Esophagus squamous epithelium (tissue), 4 donors: ENCODE data around the gene SHOC2.

Experiments
- POLR2A ChIP-seq, 4 donors: fragments of 450-650 bp; IDR thresholded peaks; one replicate each; pipeline ENCODE4 v1.6.1; 2017; ENCODE audit warnings: antibody characterized with exemption in 4 of 4, mild to moderate bottlenecking in 4 of 4, moderate library complexity in 3 of 4
- TF ChIP-seq, protein P1 (sequence below), 6 experiments: fragments of 450-650 bp in 4 of 6; fragments of 200-600 bp in 2 of 6; sonication (generic) in 2 of 6; IDR thresholded peaks; one replicate each; pipeline ENCODE4 v1.5.1; 2016 to 2019; ENCODE audit warnings: antibody characterized with exemption in 6 of 6, mild to moderate bottlenecking in 4 of 6, moderate library complexity in 4 of 6

DNA sequence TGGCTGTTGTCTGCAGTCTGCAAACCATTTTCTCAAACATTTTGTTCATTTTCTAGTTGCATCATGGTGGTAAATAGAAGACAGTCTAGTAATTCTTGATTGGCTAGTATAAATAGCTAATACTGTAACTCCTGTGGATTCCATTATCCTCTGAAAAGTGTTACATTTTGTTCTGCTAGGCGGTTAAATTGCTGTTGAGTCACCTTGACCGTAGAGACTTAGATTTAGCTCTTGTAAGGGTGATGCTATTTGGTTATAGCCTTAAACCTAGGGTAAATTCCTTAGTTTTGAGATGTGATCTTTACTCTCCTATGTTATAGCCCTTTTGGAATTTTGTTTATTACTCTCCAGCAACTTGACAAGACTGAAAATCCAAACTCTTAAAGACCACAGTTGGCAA lies 58.8 kb downstream of the SHOC2 start:
- TF ChIP-seq, protein P1, sequence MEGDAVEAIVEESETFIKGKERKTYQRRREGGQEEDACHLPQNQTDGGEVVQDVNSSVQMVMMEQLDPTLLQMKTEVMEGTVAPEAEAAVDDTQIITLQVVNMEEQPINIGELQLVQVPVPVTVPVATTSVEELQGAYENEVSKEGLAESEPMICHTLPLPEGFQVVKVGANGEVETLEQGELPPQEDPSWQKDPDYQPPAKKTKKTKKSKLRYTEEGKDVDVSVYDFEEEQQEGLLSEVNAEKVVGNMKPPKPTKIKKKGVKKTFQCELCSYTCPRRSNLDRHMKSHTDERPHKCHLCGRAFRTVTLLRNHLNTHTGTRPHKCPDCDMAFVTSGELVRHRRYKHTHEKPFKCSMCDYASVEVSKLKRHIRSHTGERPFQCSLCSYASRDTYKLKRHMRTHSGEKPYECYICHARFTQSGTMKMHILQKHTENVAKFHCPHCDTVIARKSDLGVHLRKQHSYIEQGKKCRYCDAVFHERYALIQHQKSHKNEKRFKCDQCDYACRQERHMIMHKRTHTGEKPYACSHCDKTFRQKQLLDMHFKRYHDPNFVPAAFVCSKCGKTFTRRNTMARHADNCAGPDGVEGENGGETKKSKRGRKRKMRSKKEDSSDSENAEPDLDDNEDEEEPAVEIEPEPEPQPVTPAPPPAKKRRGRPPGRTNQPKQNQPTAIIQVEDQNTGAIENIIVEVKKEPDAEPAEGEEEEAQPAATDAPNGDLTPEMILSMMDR (IDR thresholded peaks at IDR 0.05) = no peak
- no peak for TF ChIP-seq POLR2A (IDR thresholded peaks at IDR 0.05)
